ENCODE data around the gene FOXP4.

DNA sequence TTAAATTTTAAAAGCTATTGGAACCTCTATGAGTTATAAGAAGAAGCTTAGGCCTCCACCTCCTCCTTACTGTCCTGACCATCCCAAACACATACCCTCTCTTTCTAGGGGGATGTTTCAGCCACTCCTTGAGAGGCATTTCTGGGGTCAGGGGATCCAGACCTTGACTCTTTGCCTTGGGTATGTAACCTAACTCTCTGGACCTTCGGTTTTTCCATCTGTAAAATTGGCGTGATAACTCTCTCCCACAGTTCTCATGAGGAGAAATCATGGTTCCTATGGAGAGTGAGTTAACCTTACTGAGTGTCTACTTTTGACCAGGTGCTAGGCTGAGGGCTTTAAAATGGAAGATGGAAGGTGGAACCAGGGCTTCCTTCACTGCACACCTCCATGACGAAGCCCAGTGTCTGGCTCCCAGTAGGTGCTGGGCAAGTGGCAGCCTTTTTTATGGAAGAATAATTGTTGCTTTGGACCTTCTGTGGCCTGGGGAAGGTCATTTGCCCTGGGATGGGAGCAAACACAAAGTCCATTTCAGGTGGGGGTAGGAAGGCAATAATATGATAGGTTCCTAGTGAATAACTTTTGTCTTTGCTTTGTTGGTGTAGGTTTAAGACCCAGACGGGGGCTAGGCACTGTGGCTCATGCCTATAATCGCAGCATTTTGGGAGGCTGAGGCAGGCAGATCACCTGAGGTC, 18.4 kb downstream of the FOXP4 start:
- TF ChIP-seq, protein P1, sequence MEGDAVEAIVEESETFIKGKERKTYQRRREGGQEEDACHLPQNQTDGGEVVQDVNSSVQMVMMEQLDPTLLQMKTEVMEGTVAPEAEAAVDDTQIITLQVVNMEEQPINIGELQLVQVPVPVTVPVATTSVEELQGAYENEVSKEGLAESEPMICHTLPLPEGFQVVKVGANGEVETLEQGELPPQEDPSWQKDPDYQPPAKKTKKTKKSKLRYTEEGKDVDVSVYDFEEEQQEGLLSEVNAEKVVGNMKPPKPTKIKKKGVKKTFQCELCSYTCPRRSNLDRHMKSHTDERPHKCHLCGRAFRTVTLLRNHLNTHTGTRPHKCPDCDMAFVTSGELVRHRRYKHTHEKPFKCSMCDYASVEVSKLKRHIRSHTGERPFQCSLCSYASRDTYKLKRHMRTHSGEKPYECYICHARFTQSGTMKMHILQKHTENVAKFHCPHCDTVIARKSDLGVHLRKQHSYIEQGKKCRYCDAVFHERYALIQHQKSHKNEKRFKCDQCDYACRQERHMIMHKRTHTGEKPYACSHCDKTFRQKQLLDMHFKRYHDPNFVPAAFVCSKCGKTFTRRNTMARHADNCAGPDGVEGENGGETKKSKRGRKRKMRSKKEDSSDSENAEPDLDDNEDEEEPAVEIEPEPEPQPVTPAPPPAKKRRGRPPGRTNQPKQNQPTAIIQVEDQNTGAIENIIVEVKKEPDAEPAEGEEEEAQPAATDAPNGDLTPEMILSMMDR (IDR thresholded peaks at IDR 0.05; ENCODE audit: low read depth, low read length, missing input control): no peak
- TF ChIP-seq, protein P2, sequence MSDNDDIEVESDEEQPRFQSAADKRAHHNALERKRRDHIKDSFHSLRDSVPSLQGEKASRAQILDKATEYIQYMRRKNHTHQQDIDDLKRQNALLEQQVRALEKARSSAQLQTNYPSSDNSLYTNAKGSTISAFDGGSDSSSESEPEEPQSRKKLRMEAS (IDR thresholded peaks at IDR 0.05): no peak

All from liver (tissue), 2 donors.